NCI-H1436 treated with DMSO at 0.1 percent for 48 hours (cell line): ENCODE measurements around the gene AQP9.

Experiments used
- DNase-seq: peaks from one replicate; lab custom pipeline; 2025; lab: John Stamatoyannopoulos, UW

Gene AQP9

GRCh38 chr15:58227706-58228543 lies 89.7 kb downstream of the AQP9 start:
- DNase-seq, result peak; percentile 59

- no peak for DNase-seq
Measured at GRCh38 chr15:58228718-58229117, 90.5 kb downstream of the AQP9 start.

GRCh38 chr15:58229297-58229768 lies 91.2 kb downstream of the AQP9 start:
- no peak for DNase-seq

DNA sequence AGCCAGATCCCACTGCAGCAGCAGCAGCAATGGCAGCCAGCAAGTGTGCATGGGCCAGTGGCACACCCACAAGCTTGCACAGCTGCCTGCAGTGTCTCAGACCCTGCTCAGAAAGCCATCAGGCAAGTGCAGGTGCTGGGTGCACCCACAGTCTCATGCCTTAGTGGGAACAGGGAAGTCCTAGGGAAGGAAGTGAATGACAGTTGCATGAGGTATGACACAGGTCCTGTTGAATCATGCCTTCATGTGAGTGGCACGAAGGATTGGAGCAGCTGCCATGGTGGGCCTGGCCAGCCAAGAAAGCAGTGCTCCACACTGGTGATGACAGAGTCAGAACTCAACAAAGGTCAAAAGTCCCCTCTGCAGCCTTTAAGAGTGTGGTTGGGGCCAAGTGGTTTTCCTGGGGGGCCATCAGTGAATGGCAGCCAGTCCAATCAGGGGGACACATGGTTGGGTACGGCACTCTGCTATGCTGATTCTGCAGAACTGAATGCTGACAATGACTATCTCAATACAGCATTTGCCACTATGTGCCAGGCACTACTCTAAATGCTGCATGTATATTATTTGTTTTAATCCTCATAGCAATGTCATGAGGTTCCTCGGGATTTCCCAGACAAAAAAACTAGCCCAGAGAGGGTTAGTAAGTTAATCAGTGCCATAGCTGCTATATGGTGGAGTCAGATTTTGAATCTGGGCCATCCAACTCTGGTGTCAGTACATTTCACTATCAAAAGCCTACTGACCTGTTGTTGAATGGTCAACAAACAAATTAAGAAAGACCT lies 94.3 kb downstream of the AQP9 start:
- DNase-seq, result no peak

- DNase-seq, result no peak
Measured at GRCh38 chr15:58233341-58233740, 95.2 kb downstream of the AQP9 start.
